HL-60/S4 (cell line): ENCODE data around the gene KSR1.
"Not testable (repeated sequence)": the region's sequence is repeated elsewhere in the genome, so short reads cannot be mapped to it uniquely, and the experiment has no call there.

ENCODE experiments used
- in situ Hi-C: fragments of 300-500 bp; cut with MboI; formaldehyde crosslinking; loops from 2 replicates; pipeline ENCODE4 v1.14.3; 2022; ENCODE audit warnings: low sequenced_read_pairs

Gene KSR1

DNA sequence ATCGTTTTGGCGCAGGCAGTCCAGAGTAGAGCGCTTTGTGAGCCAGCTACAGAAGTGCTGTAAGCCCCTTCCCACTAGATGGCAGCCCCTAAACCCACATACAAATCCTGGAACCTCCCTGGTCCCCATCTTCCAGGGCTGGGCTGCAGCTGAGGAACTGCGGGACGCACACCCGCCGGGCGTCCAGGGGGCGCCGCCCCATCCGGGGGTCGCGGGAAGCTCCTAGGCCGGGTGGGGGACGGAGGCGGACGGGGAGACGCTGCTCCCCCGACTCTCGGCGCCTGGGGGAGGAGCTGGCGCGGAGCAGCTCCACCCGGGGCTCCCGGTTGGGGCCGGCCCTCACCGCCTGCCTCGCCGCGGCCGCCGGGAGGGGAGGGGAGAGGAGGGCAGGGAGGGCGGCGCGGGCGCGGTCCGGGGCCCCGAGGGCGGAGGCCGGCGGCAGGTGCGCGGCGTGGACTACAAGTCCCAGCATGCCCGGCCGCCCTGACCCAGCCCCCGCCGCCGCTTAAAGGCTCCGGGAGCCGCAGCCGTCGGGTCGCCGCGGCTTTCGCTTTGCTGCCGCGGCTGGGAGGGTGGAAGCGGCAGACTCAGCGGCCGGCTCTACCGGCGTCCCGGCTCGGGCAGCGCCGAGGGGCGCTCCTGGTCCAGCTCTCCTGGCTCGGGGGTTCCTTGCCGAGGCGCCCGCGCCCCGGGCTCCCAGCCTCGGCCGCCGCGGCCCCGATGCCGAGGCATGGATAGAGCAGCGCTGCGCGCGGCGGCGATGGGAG is at the start of gene KSR1:
Gene KSR1, plus strand, starts transcription at position 535 of the 767 bp plus-strand sequence. Its CDS starts 196 bp downstream, at position 731.
- in situ Hi-C loops, result loop anchor here (10.0 kb wide), 1 partner anchor 139 kb away; no protein-coding TSS in a partner anchor

DNA sequence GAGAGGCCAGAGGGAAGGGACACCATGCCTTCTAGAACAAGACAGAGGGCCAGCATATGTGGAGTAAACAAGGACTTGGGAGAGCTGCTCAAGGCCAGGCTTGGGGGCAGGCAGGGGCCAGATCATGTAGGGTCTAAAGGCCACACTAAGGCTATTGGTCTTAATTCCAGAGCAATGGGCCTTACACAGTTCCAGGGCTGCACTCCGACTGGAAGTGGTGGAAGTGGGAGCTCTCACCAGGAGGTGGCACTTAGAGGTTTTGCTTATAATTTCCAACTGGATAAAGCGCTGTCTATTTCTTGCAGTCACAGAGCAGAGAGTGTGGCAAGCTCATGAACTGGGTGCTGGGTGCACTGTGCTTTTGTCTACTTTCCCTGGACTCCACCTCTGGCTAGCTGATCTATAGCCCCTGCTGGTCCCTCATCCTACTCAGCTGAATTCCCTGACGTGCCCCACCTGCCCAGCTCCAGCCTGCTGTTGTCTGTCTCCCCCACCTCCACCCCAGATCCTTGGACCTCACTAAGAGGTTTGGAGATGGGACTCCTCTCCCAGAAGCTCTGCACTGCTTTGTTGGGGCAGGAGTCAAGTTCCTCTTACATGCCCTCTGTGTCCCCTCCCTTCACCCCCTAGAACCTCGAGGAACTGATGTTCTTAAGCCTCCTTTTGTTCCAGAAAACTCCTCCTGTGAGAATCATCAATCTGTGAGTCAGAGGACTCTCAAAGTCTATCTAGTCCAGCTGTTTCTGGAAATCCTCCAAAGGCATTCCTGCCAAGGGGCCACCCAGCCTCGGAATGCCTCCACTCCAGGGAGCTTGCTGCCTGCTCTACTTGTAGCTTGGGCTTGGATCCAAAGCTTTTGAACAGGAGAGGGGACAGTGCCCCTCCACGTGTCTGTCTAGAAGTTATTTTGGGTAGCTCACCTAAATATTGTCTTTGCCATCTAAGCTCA is 48.1 kb upstream of the KSR1 start:
- in situ Hi-C loops, result no loop called here

DNA sequence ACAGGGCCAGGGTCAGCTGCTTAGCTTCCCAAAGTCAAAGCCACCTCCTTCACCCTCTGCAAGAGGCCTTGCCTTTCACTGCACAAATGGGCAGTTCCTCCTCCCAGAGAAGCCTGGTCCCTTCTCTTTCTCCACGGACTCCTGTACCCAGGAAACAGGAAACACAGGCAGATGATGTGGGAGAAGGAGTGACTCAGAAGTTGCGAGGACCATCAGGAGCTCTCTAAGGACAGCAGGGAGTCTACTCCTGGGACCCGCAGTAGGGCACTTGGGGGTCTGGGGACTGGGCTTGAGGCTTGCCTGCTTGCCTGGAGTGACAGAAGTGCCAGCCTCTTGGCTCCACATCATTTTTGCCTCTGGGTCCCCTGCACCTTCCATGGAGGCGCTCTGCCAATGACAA is 47.4 kb upstream of the KSR1 start:
- in situ Hi-C loops, result no loop called here

DNA sequence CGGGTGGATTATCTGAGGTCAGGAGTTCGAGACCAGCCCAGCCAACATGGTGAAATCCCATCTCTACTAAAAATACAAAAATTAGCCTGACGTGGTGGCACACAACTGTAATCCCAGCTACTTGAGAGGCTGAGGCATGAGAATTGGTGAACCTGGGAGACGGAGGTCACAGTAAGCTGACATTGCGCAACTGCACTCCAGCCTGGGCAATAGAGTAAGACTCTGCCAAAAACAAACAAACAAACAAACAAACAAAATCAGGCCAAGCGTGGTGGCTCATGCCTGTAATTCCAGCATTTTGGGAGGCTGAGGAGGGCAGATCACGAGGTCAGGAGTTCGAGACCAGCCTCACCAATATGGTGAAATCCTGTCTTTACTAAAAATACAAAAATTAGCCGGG is 44.1 kb upstream of the KSR1 start:
- in situ Hi-C loops, result not testable (repeated sequence)

DNA sequence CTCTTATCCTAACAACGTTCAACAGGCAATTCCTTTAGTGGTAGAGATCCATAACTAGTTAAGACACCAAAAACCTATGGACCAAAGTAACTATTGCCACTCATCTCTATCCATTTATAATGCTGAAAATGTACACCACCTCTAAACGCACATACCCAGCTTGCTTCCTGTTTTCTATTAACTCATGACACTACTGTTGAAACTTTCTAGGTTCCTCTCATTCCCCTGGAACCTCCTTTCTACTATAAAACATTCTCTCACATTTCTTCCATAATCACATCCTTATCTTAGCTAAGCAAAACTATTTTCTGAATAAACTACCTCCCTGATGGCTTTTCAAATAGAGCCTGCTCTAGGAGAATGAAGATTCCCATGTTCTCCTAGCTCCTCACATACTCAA is 42.9 kb upstream of the KSR1 start:
- in situ Hi-C loops, result no loop called here

DNA sequence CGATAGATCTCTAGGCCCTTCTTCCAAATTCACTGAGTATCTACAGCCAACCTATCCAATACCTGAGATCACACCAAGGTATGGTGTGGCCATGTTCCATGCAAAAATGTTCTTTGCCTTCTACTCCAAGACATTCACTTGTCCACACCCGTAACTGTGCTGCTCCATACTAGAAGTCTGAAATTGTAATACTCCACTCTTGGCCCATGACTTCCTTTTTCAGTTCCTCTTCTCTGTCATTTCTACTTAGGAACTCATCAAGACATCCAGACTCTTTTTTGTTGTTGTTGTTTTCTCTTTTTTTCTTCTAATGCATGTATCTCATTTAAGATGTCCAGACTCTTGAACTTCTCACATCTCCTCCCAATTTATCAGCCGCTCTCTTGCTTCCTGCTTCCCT is 42.5 kb upstream of the KSR1 start:
- in situ Hi-C loops, result no loop called here

DNA sequence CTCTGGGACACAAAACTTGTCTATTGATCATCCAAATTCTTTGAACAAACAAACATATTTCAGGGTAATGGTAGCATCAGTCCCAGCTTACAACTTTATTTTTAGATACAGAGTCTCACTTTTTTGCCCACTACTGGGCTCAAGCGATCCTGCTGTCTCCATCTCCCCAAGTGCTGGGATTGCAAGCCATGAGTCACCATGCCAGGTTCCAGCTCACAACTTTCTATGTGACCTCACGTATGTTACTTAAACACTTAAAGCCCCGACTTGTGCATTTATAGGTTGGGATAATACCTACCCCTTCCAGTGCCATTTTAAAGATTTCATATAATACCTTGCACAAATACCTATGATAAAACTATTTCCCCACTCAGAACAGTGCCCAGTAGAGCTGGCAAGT is 42.0 kb upstream of the KSR1 start:
- in situ Hi-C loops, result no loop called here

DNA sequence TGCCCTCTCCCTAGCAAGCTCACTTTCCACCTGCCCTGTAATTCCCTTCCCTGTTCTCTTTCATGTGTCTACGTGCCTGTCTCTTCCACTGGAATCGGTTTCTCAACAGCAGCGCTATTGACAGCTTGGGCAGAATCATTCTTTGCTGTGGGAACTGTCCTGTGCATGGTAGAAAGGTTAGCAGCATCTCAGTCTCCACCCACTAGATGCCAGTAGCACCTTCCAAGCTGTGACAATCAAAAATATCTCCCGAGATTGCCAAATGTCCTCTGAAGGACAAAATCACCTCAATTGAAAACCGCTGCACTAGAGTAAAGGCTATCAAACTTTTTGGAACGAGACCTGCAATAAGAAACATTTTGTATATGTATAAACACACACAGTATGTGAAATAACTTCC is 41.6 kb upstream of the KSR1 start:
- in situ Hi-C loops, result no loop called here

DNA sequence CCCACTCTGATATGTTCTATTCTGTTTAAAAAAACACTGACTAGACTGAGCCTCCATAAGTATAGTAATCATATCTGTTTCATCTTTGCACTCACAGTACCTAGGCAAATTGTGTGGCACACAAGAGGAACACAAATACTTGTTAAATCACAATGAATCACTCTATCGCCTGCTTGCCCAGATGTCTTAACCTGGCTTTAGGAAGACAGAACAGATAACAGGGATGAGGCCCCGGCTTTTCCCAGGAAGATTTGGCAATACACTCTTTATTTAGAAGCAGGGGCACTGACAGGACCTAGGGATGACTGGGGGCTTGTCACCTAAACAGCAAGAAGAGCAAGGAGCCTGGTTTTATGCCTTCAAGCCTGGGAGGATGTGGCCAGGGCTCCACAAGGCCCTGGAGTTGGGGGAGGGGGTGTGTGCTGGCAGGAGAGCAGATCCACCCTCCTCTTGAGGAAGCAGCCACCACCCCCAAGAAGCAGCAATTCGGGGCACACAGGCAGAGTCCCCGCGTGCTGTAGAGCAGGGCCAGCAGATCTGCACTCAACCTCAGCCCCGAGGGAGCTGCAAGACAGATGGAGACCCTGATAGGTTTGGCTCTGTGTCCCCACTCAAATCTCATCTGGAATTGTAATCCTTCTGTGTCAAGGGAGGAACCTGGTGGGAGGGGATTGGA is 41.0 kb upstream of the KSR1 start:
- in situ Hi-C loops, result no loop called here

DNA sequence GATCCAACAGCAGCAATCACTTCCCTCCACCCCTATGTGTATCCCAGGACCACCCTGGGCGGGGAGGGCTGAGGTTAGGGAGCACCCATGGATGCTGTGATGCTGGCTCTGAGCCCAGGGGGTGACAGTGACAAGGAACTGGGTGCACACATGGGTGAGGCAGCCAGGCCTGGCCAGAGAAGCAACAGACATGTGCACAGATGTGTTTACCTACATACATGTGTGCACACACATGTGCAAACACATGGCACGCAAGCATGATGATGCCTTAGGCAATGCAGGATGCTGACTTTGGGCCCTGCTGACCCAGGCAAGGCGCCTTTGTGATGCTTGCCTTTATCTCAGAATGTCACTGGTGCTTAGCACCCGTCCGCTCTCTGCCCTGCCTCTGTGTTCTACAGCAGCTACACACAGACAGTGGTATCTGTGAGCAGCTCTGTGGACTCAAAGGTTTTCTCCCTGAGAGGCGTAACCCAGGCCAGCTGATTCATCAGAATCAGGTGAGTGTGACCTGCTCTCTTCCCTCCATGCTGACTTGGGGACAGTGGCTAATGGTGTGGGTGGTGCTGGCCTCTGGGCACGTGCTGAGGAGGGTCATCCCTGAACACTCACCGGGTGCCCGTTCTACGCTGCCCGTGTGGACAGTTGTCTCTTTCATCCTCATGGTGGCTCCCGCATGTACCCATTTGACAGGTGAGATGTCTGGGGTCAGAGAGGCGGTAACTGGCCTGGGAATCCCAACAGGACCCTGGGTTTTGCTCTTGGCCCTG is 38.5 kb upstream of the KSR1 start:
- in situ Hi-C loops, result no loop called here

DNA sequence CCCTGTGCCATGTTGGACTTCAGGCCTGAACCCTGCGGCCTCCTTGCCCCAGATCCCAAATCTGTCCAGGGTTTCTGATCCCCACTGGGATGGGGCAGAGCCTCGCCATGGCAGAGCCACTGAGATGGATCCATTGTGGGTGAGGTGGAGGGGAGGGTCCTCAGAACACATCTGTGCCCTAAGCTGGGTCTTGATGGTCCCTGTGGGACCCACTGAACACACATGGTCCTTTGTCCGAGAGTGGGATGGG is 38.0 kb upstream of the KSR1 start:
- in situ Hi-C loops, result no loop called here

DNA sequence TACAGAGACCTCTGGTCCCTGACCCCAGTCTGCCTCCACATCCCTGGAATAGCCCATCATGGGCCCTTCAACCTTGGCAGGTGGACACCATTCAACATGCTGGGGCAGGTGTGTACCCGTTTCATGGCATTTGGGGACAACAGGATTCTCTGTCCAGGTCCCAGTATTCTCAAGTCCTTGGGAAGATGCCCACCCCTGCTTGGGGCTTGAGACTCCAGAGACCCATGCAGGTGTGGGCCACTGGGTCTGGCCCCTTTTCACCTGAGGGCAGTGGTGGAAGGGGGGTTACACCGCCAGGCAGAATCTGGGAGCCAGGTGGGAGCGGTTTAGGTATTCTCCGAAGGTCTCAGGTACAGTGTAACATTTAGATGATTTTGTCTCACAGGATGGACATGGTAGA is 37.1 kb upstream of the KSR1 start:
- in situ Hi-C loops, result no loop called here

DNA sequence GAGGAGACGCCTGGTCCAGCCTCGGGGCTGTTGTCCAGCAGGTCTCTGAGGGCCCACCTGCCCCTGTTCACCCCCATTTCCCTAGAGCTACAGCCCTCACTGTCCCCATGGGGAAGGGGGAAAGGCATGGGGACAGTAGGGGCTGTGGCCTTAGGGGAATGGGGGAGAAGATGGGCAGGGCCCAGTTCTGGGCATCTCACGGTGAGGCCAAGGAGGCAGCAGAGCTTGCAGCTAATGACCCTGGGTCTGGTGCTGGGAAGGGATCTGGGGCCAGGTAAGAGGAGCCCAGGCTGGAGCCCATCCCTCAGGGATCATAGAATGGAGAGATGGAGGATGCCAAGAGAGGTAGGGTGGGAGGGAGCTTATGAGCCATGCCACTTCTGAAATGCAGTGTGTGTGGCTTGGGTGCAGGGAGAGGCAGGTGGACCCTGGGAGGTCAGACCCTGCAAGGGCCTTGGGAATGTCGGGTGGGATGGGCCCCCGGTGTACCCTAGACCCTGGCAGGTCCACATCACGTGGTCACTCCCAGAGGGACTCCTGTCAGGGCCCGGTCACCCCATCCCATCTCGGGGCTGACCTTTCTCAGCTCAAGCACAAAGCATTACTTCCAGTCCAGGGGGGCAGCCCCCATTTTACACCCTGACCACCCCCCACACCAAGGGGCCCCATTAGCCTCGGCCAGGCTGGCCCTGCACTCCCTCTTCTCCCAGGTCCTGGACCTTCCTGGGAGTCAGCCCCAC is 35.9 kb upstream of the KSR1 start:
- in situ Hi-C loops, result no loop called here

DNA sequence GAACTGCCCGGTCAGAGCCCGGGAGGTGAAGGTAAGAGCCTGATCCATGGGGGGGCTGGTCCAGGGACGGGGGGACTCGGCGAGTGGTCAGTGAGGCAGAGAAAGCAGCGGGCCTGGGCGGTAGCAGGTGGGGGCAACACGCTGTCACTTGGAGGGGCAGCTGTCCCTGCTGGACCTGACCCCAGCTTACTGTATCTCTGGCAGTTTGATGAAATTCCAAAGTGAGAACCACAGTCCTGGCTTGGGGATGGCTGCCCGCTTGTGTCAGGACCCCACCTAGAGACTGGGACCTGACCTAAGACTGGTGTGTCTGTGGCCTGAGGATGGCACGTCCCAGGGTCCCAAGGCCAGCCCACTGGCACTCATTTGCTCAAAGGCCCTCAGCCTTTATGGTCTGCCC is 35.1 kb upstream of the KSR1 start:
- in situ Hi-C loops, result no loop called here

DNA sequence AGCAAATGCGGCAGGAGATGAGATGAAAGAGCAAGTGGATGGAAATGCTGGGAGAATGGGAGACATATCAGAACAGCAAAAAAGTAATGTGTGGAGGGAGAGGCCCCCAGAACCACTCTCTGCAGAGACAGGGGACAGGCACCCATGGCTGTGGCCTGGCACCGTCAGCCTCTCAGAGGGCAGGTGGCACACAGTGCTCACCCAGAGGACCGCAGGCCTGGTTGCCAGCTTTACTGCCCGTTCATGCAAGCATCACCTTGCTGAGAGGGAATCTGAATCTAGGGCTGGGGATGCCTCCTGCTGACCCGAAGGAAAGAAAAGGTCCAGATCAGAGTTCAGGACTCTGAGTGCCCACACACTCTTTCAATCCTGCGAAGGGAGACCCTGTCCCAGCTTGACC is 34.6 kb upstream of the KSR1 start:
- in situ Hi-C loops, result not testable (repeated sequence)

DNA sequence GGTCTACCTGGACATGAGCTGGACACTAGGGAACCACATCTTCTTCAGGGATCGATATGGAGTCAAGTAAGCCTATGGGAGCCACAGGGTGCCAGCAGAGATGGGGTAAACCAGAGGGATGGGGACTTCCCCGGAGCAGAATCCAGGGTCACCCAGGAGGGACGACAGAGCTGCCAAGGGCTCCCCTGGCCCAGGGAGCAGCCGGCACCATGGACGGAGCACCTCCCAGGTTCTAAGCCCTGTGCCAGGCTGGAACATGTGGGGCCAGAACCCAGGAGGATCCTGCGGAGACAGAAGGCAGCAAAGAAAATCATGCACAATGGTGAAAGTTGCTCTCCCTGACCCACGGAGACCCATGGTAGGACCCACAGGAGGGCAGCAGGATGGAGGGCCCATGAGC is 33.6 kb upstream of the KSR1 start:
- in situ Hi-C loops, result no loop called here

DNA sequence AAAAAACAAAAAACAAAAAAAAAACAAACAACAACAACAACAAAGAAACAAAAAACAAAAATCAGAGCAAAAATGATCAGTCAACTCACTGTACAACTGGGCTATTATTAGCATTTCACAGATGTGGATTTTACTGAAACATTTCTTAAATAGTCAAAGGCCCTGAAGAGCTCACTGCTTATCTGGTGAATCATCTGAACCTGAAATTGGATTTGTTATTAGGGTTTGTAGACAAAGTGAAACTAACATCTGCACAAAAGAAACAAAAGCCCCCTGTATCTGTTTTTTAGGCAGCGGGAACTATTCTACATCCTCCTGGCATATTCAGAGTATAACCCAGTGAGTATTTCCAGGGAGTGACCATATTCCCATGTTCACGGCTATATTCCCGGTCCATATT is 32.6 kb upstream of the KSR1 start:
- in situ Hi-C loops, result no loop called here

DNA sequence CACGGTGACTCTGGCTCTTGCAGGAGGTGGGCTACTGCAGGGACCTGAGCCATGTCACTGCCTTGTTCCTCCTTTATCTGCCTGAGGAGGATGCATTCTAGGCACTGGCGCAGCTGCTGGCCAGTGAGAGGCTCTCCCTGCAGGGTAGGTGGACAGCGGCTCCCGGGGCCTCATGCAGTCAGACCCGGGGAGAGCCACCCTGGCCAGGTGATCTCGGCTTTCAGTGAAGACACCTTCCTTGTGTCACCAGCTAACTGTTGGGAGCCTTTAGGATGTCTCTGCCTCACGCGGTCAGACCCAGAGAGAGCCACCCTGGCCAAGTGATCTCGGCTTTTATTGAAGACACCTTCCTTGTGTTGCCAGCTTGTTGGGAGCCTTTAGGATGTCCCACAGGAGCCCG is 31.7 kb upstream of the KSR1 start:
- in situ Hi-C loops, result no loop called here

DNA sequence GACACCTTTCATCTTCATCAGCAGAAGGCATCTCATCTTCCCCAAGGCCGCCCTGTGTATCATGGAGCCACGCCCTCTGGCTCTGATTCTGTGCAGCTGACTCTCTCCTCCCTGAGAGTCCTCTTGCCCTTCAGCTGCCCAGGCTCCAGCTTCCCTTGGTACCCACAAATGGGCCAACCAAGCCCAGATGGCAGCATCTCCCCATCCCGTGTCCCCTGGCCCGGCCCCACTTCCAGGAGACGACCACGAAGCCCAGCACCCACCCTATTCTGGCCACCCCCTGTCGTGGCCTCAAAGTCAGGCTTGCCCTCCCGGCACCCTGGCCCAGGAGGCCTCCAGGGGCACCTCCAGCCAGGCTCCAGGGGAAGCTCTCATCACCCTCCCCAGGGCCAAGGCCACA is 31.3 kb upstream of the KSR1 start:
- in situ Hi-C loops, result no loop called here

DNA sequence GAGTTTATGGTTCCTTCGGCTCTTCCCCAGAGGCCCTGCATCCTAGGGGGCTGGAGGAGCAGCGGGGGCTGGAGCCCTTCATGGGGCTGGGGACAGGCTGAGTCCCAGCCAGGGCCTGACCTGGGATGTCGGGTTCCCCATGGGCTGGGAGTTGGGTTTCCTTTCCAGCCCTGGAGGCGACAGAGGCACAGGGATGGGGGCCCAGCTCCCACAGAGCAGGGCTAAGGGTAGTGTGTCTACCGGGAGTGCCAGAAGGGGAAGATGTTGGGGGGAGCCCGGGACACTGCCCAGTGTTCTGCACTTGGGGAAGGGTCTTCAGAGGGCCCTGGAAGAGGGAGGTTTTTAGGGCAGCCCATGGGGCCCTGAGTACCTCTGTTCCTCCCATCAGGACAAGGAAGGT is 30.7 kb upstream of the KSR1 start:
- in situ Hi-C loops, result not testable (repeated sequence)
